Hepatocyte (in vitro differentiated cells): ENCODE results near the gene DDO. TPM values are rescaled to one million over a fixed set of nuclear protein-coding genes. Genes with fewer than 3 reads are reported as not detected.

Source experiments
- DNase-seq: peaks from one replicate; pipeline ENCODE4 v3.0.0-alpha.2; 2016; ENCODE audit warnings: low spot score
- H2AFZ ChIP-seq: fragments of 200-600 bp; sonication (generic); 2 replicates; pipeline ENCODE4 v1.6.0; 2016; ENCODE audit warnings: antibody characterized with exemption, mild to moderate bottlenecking
- H3K27ac ChIP-seq: fragments of 200-600 bp; sonication (generic); 2 replicates; pipeline ENCODE4 v1.5.1; 2016; ENCODE audit warnings: mild to moderate bottlenecking
- H3K27me3 ChIP-seq: fragments of 200-600 bp; sonication (generic); 2 replicates; pipeline ENCODE4 v1.6.1; 2016
- H3K36me3 ChIP-seq: fragments of 200-600 bp; sonication (generic); replicated peaks from 2 replicates; pipeline ENCODE4 v1.5.1; 2016; ENCODE audit warnings: low read depth; ENCODE audit not compliant: insufficient read depth
- H3K4me1 ChIP-seq: fragments of 200-600 bp; sonication (generic); 2 replicates; pipeline ENCODE4 v1.5.1; 2016; ENCODE audit warnings: mild to moderate bottlenecking, moderate library complexity; ENCODE audit not compliant: insufficient read depth
- H3K4me2 ChIP-seq: fragments of 200-600 bp; sonication (generic); 2 replicates; pipeline ENCODE4 v1.6.0; 2016
- H3K4me3 ChIP-seq: fragments of 200-600 bp; sonication (generic); 2 replicates; pipeline ENCODE4 v1.5.1; 2016; ENCODE audit warnings: mild to moderate bottlenecking
- H3K79me2 ChIP-seq: fragments of 200-600 bp; sonication (generic); 2 replicates; pipeline ENCODE4 v1.6.0; 2017; ENCODE audit warnings: mild to moderate bottlenecking
- H3K9me2 ChIP-seq: fragments of 200-600 bp; sonication (generic); replicated peaks from 2 replicates; pipeline ENCODE4 v1.6.0; 2017; ENCODE audit warnings: mild to moderate bottlenecking; ENCODE audit not compliant: insufficient read depth
- H3K9me3 ChIP-seq: fragments of 200-600 bp; sonication (generic); 2 replicates; pipeline ENCODE4 v1.5.1; 2016; ENCODE audit warnings: low read depth, mild to moderate bottlenecking
- H4K20me1 ChIP-seq: fragments of 200-600 bp; sonication (generic); 2 replicates; pipeline ENCODE4 v1.6.0; 2016; ENCODE audit warnings: mild to moderate bottlenecking; ENCODE audit not compliant: insufficient read depth, poor library complexity, severe bottlenecking
- EZH2 ChIP-seq: fragments of 200-600 bp; sonication (generic); IDR thresholded peaks from 2 replicates; pipeline ENCODE4 v1.6.1; 2016; ENCODE audit warnings: antibody characterized with exemption, mild to moderate bottlenecking, borderline replicate concordance
- EZH2phosphoT487 ChIP-seq: fragments of 200-600 bp; sonication (generic); IDR thresholded peaks from one replicate; pipeline ENCODE4 v1.6.1; 2018; ENCODE audit warnings: antibody characterized with exemption, mild to moderate bottlenecking, low read depth, moderate library complexity; ENCODE audit not compliant: unreplicated experiment, severe bottlenecking
- WGBS: methylation state at CpG from one replicate; pipeline ENCODE4 v1.1.6; 2016; ENCODE audit warnings: low lambda C conversion rate; ENCODE audit errors: missing lambda C conversion rate; 5-methylcytosine and 5-hydroxymethylcytosine counted together
- polyA plus RNA-seq: library from polyadenylated mRNA; unstranded; fragments of >200 nt; fragmentation: Nextera tagmentation; extraction: Ambion mirVana; gene quantifications from 2 replicates; pipeline ENCODE4 v1.2.1, GENCODE V29; 2016
- total RNA-seq: library from RNA; depleted of rRNA; stranded (reverse); fragments of >200 nt; gene quantifications from 2 replicates; pipeline ENCODE4 v1.2.3, GENCODE V29; 2014
- TF ChIP-seq, protein P1 (sequence below): fragments of 200-600 bp; sonication (generic); IDR thresholded peaks from 2 replicates; pipeline ENCODE4 v1.5.1; 2016; ENCODE audit warnings: antibody characterized with exemption, mild to moderate bottlenecking; ENCODE audit not compliant: poor library complexity

The DDO gene
- total and polyA plus RNA-seq, 2 experiments from 2014 or later, result 0.20 to 0.39 TPM

GRCh38 chr6:110353457-110354001, 61.8 kb downstream of the DDO start:
- Histone ChIP-seq H4K20me1 (no peaks in the 10 kb centered on the region), H3K27ac (peak overlapping the region; percentile 41), H3K4me1 (peaks cover 39% of the 10 kb centered on the region), H3K36me3 (no peaks in the 10 kb centered on the region), H3K4me3 (no peak overlapping the region), H2AFZ (no peak overlapping the region), H3K4me2 (peak overlapping the region; percentile 43), H3K9me2 (no peaks in the 10 kb centered on the region), H3K9me3 (no peaks in the 10 kb centered on the region), H3K79me2 (peaks cover 8% of the 10 kb centered on the region), H3K27me3 (no peaks in the 10 kb centered on the region)
- no peak for DNase-seq
- 79% methylated on average over 4 of the region's 4 CpGs for WGBS
- TF ChIP-seq, protein P1, sequence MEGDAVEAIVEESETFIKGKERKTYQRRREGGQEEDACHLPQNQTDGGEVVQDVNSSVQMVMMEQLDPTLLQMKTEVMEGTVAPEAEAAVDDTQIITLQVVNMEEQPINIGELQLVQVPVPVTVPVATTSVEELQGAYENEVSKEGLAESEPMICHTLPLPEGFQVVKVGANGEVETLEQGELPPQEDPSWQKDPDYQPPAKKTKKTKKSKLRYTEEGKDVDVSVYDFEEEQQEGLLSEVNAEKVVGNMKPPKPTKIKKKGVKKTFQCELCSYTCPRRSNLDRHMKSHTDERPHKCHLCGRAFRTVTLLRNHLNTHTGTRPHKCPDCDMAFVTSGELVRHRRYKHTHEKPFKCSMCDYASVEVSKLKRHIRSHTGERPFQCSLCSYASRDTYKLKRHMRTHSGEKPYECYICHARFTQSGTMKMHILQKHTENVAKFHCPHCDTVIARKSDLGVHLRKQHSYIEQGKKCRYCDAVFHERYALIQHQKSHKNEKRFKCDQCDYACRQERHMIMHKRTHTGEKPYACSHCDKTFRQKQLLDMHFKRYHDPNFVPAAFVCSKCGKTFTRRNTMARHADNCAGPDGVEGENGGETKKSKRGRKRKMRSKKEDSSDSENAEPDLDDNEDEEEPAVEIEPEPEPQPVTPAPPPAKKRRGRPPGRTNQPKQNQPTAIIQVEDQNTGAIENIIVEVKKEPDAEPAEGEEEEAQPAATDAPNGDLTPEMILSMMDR, result no peak
- TF ChIP-seq EZH2phosphoT487 (no peak), EZH2 (no peak)

DNA sequence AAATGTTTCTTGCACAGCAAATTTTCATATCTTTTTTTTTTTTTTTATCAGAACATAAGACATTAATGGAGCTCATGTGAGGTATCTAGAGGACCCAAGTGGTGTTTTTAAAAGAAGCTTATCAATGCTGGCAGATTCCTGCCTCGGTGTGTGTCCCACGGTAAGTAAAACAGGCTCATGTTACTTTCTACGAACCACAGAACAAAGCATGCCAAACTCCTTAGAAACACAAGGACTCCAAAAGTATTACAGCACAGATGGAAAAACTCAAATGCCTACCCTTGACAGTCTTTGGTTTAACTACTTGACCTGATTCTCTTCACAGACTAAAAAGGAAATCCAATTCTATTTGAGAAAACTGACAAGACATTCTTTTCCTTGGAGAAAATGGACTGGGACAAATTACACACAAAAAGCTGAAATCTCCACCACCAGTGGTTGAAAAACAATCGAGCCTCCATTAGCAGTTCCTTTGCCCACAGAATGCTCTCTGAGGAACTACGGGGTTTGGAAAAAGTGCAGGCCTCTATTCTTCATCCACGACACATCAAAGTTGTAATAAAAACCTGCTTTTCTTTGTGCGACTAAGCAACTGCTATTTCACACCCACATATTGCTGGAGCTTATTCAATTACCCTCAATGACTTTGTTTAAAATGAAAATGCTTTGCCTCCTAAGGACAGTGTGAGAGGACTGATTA, 62.7 kb downstream of the DDO start:
- no peak for DNase-seq
- H3K79me2 ChIP-seq, result peaks cover 8% of the 10 kb centered on the region
- H3K4me2 ChIP-seq, result peak overlapping the region; percentile 43
- peak overlapping the region; percentile 4 for H2AFZ ChIP-seq
- WGBS, result 36% methylated on average over 7 of the region's 7 CpGs
- peaks cover 39% of the 10 kb centered on the region for H3K4me1 ChIP-seq
- no peaks in the 10 kb centered on the region for H3K9me3 ChIP-seq
- H3K4me3 ChIP-seq, result no peak overlapping the region
- TF ChIP-seq, protein P1, result no peak
- TF ChIP-seq EZH2 (no peak), EZH2phosphoT487 (no peak)
- H4K20me1 ChIP-seq, result no peaks in the 10 kb centered on the region
- H3K27ac ChIP-seq, result peak overlapping the region; percentile 41
- H3K9me2 ChIP-seq, result no peaks in the 10 kb centered on the region
- no peaks in the 10 kb centered on the region for H3K27me3 ChIP-seq
- no peaks in the 10 kb centered on the region for H3K36me3 ChIP-seq

- peak; percentile 19 for DNase-seq
- Histone ChIP-seq H3K4me3 (no peak overlapping the region), H3K9me2 (no peaks in the 10 kb centered on the region), H3K9me3 (no peaks in the 10 kb centered on the region), H3K36me3 (no peaks in the 10 kb centered on the region), H3K4me2 (peak overlapping the region; percentile 43), H3K27me3 (no peaks in the 10 kb centered on the region), H3K79me2 (peaks cover 8% of the 10 kb centered on the region), H2AFZ (peak overlapping the region; percentile 4), H4K20me1 (no peaks in the 10 kb centered on the region), H3K4me1 (peaks cover 32% of the 10 kb centered on the region), H3K27ac (peak overlapping the region; percentile 41)
- TF ChIP-seq EZH2phosphoT487 (no peak), EZH2 (no peak)
- TF ChIP-seq, protein P1, result no peak
- 48% methylated on average over 4 of the region's 4 CpGs for WGBS
These were observed 63.4 kb downstream of the DDO start for GRCh38 chr6:110351986-110352385.
